ENCODE data around the gene STXBP5L. TPM values are rescaled to one million over a fixed set of nuclear protein-coding genes. Genes with fewer than 3 reads are reported as not detected.
"Not testable (repeated sequence)": the region's sequence is repeated elsewhere in the genome, so short reads cannot be mapped to it uniquely, and the experiment has no call there.

Gene STXBP5L
- total RNA-seq, 1 donor from 2014 or later = 1.7 TPM

DNA sequence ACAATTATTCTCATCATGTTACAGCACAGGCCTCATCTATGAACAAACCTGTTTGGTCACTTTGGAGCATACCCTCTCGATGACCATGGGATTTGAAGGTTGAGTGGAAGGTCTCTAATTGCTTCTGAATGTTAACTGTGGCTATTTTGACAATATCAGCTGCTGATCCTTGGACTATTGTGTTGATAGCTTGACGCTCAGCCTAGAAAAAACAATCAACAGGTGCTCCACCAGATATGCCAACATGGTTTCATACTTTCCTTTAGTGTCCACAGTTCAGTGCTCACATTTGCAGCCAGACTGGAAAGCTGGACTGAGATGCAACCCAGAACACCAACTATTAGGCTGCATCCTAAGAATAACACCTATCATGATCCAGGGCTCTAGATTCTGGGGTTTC lies 528.1 kb downstream of the STXBP5L start:
- Mint-ChIP-seq H3K4me3 (no peak overlapping the region), H3K27ac (no peak overlapping the region), H3K27me3 (ENCODE audit: low read depth) (no peaks in the 10 kb centered on the region), H3K4me1 (peaks cover 8% of the 10 kb centered on the region), H3K9me3 (no peaks in the 10 kb centered on the region), H3K36me3 (peaks cover 1% of the 10 kb centered on the region)
- TF ChIP-seq, protein P1, sequence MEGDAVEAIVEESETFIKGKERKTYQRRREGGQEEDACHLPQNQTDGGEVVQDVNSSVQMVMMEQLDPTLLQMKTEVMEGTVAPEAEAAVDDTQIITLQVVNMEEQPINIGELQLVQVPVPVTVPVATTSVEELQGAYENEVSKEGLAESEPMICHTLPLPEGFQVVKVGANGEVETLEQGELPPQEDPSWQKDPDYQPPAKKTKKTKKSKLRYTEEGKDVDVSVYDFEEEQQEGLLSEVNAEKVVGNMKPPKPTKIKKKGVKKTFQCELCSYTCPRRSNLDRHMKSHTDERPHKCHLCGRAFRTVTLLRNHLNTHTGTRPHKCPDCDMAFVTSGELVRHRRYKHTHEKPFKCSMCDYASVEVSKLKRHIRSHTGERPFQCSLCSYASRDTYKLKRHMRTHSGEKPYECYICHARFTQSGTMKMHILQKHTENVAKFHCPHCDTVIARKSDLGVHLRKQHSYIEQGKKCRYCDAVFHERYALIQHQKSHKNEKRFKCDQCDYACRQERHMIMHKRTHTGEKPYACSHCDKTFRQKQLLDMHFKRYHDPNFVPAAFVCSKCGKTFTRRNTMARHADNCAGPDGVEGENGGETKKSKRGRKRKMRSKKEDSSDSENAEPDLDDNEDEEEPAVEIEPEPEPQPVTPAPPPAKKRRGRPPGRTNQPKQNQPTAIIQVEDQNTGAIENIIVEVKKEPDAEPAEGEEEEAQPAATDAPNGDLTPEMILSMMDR (IDR thresholded peaks at IDR 0.05; ENCODE audit: unreplicated experiment) = no peak
- no peak for DNase-seq (ENCODE audit: low spot score in 2 of 2, unreplicated experiment in 2 of 2)

- H3K4me1 Mint-ChIP-seq = peaks cover 8% of the 10 kb centered on the region
- TF ChIP-seq, protein P1 (IDR thresholded peaks at IDR 0.05; ENCODE audit: unreplicated experiment) = no peak
- DNase-seq (ENCODE audit: low spot score in 2 of 2, unreplicated experiment in 2 of 2) = no peak
- no peak overlapping the region for H3K27ac Mint-ChIP-seq
- peaks cover 1% of the 10 kb centered on the region for H3K36me3 Mint-ChIP-seq
- no peaks in the 10 kb centered on the region for H3K27me3 Mint-ChIP-seq (ENCODE audit: low read depth)
- H3K9me3 Mint-ChIP-seq = no peaks in the 10 kb centered on the region
- H3K4me3 Mint-ChIP-seq = no peak overlapping the region
Observed at GRCh38 chr3:121436641-121437040, 528.6 kb downstream of the STXBP5L start.

DNA sequence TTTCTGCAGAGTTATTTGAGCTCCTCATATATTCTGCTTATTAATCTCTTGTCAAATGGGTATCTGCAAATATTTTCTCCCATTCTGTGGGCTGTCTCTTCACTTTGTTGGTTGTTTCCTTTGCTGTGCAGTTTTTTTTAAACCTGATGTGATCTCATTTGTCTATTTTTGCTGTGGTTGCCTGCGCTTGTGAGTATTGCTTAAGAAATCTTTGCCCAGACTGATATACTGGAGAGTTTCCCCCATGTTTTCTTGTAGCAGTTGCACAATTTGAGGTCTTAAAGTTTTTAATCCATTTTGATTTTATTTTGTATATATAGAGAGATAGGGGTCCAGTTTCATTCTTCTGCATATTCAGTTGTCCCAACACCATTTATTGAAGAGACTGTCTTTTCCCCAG lies 535.5 kb downstream of the STXBP5L start:
- H3K36me3 Mint-ChIP-seq = peaks cover 26% of the 10 kb centered on the region
- no peaks in the 10 kb centered on the region for H3K4me1 Mint-ChIP-seq
- DNase-seq (ENCODE audit: low spot score in 2 of 2, unreplicated experiment in 2 of 2) = no peak
- no peak overlapping the region for H3K27ac Mint-ChIP-seq
- no peak overlapping the region for H3K4me3 Mint-ChIP-seq
- TF ChIP-seq, protein P1 (IDR thresholded peaks at IDR 0.05; ENCODE audit: unreplicated experiment) = no peak
- peaks cover 30% of the 10 kb centered on the region for H3K9me3 Mint-ChIP-seq
- H3K27me3 Mint-ChIP-seq (ENCODE audit: low read depth) = no peaks in the 10 kb centered on the region

- DNase-seq (ENCODE audit: low spot score in 2 of 2, unreplicated experiment in 2 of 2); H3K27ac Mint-ChIP-seq; H3K4me1 Mint-ChIP-seq; H3K4me3 Mint-ChIP-seq; H3K27me3 Mint-ChIP-seq (ENCODE audit: low read depth): not testable (repeated sequence)
- Mint-ChIP-seq H3K9me3 (peaks cover 28% of the 10 kb centered on the region), H3K36me3 (peaks cover 39% of the 10 kb centered on the region)
Observed at GRCh38 chr3:121451752-121452151, 543.7 kb downstream of the STXBP5L start.

GRCh38 chr3:121462565-121462964 lies 554.6 kb downstream of the STXBP5L start:
- Mint-ChIP-seq H3K36me3 (peaks cover 26% of the 10 kb centered on the region), H3K27me3 (ENCODE audit: low read depth) (no peaks in the 10 kb centered on the region), H3K4me1 (no peaks in the 10 kb centered on the region), H3K4me3 (no peak overlapping the region), H3K9me3 (no peaks in the 10 kb centered on the region), H3K27ac (no peak overlapping the region)
- TF ChIP-seq, protein P1 (IDR thresholded peaks at IDR 0.05; ENCODE audit: unreplicated experiment) = no peak
- no peak for DNase-seq (ENCODE audit: low spot score in 2 of 2, unreplicated experiment in 2 of 2)

GRCh38 chr3:121463745-121464144 lies 555.7 kb downstream of the STXBP5L start:
- H3K9me3 Mint-ChIP-seq = no peaks in the 10 kb centered on the region
- H3K4me1 Mint-ChIP-seq = no peaks in the 10 kb centered on the region
- TF ChIP-seq, protein P1 (IDR thresholded peaks at IDR 0.05; ENCODE audit: unreplicated experiment) = no peak

More at GRCh38 chr3:121463745-121464144, 555.7 kb downstream of the STXBP5L start:
- Mint-ChIP-seq H3K27ac (no peak overlapping the region), H3K4me3 (no peak overlapping the region), H3K36me3 (peaks cover 22% of the 10 kb centered on the region), H3K27me3 (ENCODE audit: low read depth) (no peaks in the 10 kb centered on the region)
- DNase-seq (ENCODE audit: low spot score in 2 of 2, unreplicated experiment in 2 of 2) = no peak

Measured in mesothelial cell of epicardium (in vitro differentiated cells).